H9 (cell line): Measurements from ENCODE around the gene IGF1. TPM values are rescaled to one million over a fixed set of nuclear protein-coding genes. Genes with fewer than 3 reads are reported as not detected.

Experiments used
- DNase-seq: peaks from one replicate; pipeline ENCODE4 v3.0.0-alpha.2; 2017
- H2AFZ ChIP-seq: one replicate; pipeline ENCODE4 v1.6.1; 2013; ENCODE audit warnings: mild to moderate bottlenecking, low read length, control low read depth, moderate library complexity
- H2AK5ac ChIP-seq: 2 replicates; pipeline ENCODE4 v1.6.1; 2013; ENCODE audit warnings: low read length, control low read depth, mixed read lengths; ENCODE audit not compliant: insufficient read length
- H2BK120ac ChIP-seq: one replicate; pipeline ENCODE4 v1.6.1; 2013; ENCODE audit warnings: low read depth, mild to moderate bottlenecking, low read length, control low read depth, inconsistent platforms; ENCODE audit not compliant: poor library complexity, severe bottlenecking
- H2BK12ac ChIP-seq: 2 replicates; pipeline ENCODE4 v1.6.1; 2013; ENCODE audit warnings: low read length, control low read depth, mixed read lengths, low read depth; ENCODE audit not compliant: insufficient read length
- H2BK15ac ChIP-seq: 2 replicates; pipeline ENCODE4 v1.6.1; 2013; ENCODE audit warnings: low read depth, low read length, control low read depth
- H2BK20ac ChIP-seq: one replicate; pipeline ENCODE4 v1.6.1; 2013; ENCODE audit warnings: low read depth, mild to moderate bottlenecking, low read length, control low read depth, inconsistent platforms; ENCODE audit not compliant: poor library complexity, severe bottlenecking
- H2BK5ac ChIP-seq: 2 replicates; pipeline ENCODE4 v1.6.1; 2013; ENCODE audit warnings: low read length, control low read depth, mixed read lengths; ENCODE audit not compliant: insufficient read length
- H3K14ac ChIP-seq: 2 replicates; pipeline ENCODE4 v1.6.1; 2013; ENCODE audit warnings: low read length, control low read depth; ENCODE audit not compliant: insufficient read depth
- H3K18ac ChIP-seq: 2 replicates; pipeline ENCODE4 v1.6.1; 2013; ENCODE audit warnings: low read depth, mild to moderate bottlenecking, mixed read lengths, low read length, control low read depth; ENCODE audit not compliant: insufficient read length
- H3K23ac ChIP-seq: 2 replicates; pipeline ENCODE4 v1.6.1; 2013; ENCODE audit warnings: low read length, control low read depth, mixed read lengths, low read depth; ENCODE audit not compliant: insufficient read length
- H3K23me2 ChIP-seq: 2 replicates; pipeline ENCODE4 v1.6.1; 2013; ENCODE audit warnings: low read depth, mild to moderate bottlenecking, mixed read lengths, low read length, control low read depth; ENCODE audit not compliant: insufficient read length, poor library complexity, severe bottlenecking
- H3K27ac ChIP-seq: 2 replicates; pipeline ENCODE4 v1.5.1; 2013; ENCODE audit warnings: low read length, control low read depth, mixed read lengths, low read depth; ENCODE audit not compliant: insufficient read length
- H3K27me3 ChIP-seq: 2 replicates; pipeline ENCODE4 v1.6.1; 2013; ENCODE audit warnings: low read length, control low read depth, inconsistent platforms; ENCODE audit not compliant: insufficient read depth
- H3K4ac ChIP-seq: 2 replicates; pipeline ENCODE4 v1.6.1; 2013; ENCODE audit warnings: low read depth, mild to moderate bottlenecking, control low read depth, inconsistent platforms, low read length, moderate library complexity
- H3K4me1 ChIP-seq: 2 replicates; pipeline ENCODE4 v1.6.1; 2013; ENCODE audit warnings: low read length, control low read depth, inconsistent platforms; ENCODE audit not compliant: insufficient read depth
- H3K4me2 ChIP-seq: 2 replicates; pipeline ENCODE4 v1.6.1; 2013; ENCODE audit warnings: low read length, control low read depth, mixed read lengths; ENCODE audit not compliant: insufficient read length, insufficient read depth
- H3K56ac ChIP-seq: 2 replicates; pipeline ENCODE4 v1.6.1; 2013; ENCODE audit warnings: low read depth, mild to moderate bottlenecking, mixed read lengths, low read length, control low read depth; ENCODE audit not compliant: insufficient read length
- H3K79me1 ChIP-seq: 2 replicates; pipeline ENCODE4 v1.6.1; 2013; ENCODE audit warnings: low read depth, mild to moderate bottlenecking, moderate library complexity, low read length, control low read depth, inconsistent platforms; ENCODE audit not compliant: insufficient read depth, poor library complexity, severe bottlenecking
- H3K79me2 ChIP-seq: 2 replicates; pipeline ENCODE4 v1.6.1; 2013; ENCODE audit warnings: low read length, control low read depth, inconsistent platforms; ENCODE audit not compliant: insufficient read depth
- H3K9ac ChIP-seq: 2 replicates; pipeline ENCODE4 v1.6.1; 2013; ENCODE audit warnings: low read length, control low read depth, mixed read lengths; ENCODE audit not compliant: insufficient read length; ENCODE audit errors: extremely low read depth
- H3K9me3 ChIP-seq: one replicate; pipeline ENCODE4 v1.6.1; 2013; ENCODE audit warnings: low read depth, low read length, inconsistent platforms; ENCODE audit not compliant: control insufficient read depth
- H3T11ph ChIP-seq: one replicate; pipeline ENCODE4 v1.6.1; 2013; ENCODE audit warnings: mild to moderate bottlenecking, low read length, control low read depth, inconsistent platforms
- H4K20me1 ChIP-seq: one replicate; pipeline ENCODE4 v1.6.1; 2013; ENCODE audit not compliant: control insufficient read depth, insufficient read length, insufficient read depth
- H4K5ac ChIP-seq: 2 replicates; pipeline ENCODE4 v1.6.1; 2013; ENCODE audit warnings: low read depth, mild to moderate bottlenecking, mixed read lengths, low read length, control low read depth; ENCODE audit not compliant: insufficient read length
- H4K8ac ChIP-seq: replicated peaks from 2 replicates; pipeline ENCODE4 v1.6.1; 2013; ENCODE audit warnings: low read length, control low read depth, mixed read lengths, low read depth; ENCODE audit not compliant: insufficient read length
- H4K91ac ChIP-seq: 2 replicates; pipeline ENCODE4 v1.6.1; 2013; ENCODE audit warnings: low read depth, mild to moderate bottlenecking, moderate library complexity, mixed read lengths, low read length, control low read depth; ENCODE audit not compliant: insufficient read length
- H3K27ac Mint-ChIP-seq, 3 experiments: 2 replicates in 2 of 3; 3 replicates in 1 of 3; pipeline ENCODE4 v1.8.0; 2020 to 2021; ENCODE audit warnings: mixed read lengths in 3 of 3, mild to moderate bottlenecking in 1 of 3, moderate library complexity in 1 of 3
- H3K27me3 Mint-ChIP-seq: 2 replicates; pipeline ENCODE4 v1.8.0; 2021; ENCODE audit warnings: low read depth, mild to moderate bottlenecking, moderate library complexity, mixed read lengths
- H3K36me3 Mint-ChIP-seq, 3 experiments: 2 replicates in 2 of 3; 3 replicates in 1 of 3; pipeline ENCODE4 v1.8.0; 2020 to 2021; ENCODE audit warnings: low read depth in 3 of 3, mixed read lengths in 3 of 3; ENCODE audit not compliant: insufficient read depth in 1 of 3
- H3K4me1 Mint-ChIP-seq, 2 experiments: 2 replicates each; pipeline ENCODE4 v1.8.0; 2020; ENCODE audit warnings: mixed read lengths in 2 of 2
- H3K4me3 Mint-ChIP-seq, 2 experiments: 2 replicates in 1 of 2; 3 replicates in 1 of 2; pipeline ENCODE4 v1.8.0; 2020 to 2021; ENCODE audit warnings: mild to moderate bottlenecking in 2 of 2, mixed read lengths in 2 of 2, moderate library complexity in 1 of 2
- H3K9me3 Mint-ChIP-seq, 2 experiments: 2 replicates in 1 of 2; 3 replicates in 1 of 2; pipeline ENCODE4 v1.8.0; 2020; ENCODE audit warnings: mild to moderate bottlenecking in 2 of 2, mixed read lengths in 2 of 2, moderate library complexity in 1 of 2
- WGBS: extraction: QIAGEN DNeasy Blood & Tissue Kit; methylation state at CpG from one replicate; pipeline ENCODE4 v1.1.7; 2013; ENCODE audit warnings: missing lambda C conversion rate, low lambda C conversion rate, mixed read lengths; ENCODE audit not compliant: insufficient read length; ENCODE audit errors: extremely low coverage; 5-methylcytosine and 5-hydroxymethylcytosine counted together
- total RNA-seq: library from RNA; stranded (reverse); gene quantifications from 2 replicates; pipeline ENCODE4 v1.2.1, GENCODE V29; 2021
- TF ChIP-seq, protein P1 (sequence below): fragments of 200-600 bp; sonication (generic); conservative IDR thresholded peaks from 3 replicates; pipeline ENCODE4 v1.8.0; 2021; ENCODE audit warnings: antibody characterized with exemption, mild to moderate bottlenecking

Gene IGF1
- total RNA-seq, 1 experiment from 2014 or later = not detected

DNA sequence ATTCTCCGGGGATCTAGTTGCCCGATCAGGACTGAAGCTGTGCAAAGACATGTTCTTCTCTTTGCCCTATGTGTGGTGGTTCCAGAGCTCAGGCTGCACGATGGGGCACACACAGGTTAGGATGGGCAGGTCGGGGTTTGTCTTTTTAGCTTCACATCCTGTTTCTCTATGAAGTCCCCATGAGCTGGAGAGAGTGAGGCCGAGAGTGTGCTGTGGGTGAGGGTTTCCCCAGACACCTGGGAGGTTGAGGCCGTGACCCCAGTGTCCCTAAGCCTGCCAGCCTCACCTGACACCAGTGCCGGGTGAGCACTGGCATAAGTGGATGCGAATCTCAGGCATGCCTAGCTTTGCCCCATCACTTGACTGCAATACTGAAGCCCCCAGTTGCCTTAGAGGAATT is 32.9 kb upstream of the IGF1 start:
- no peaks in the 10 kb centered on the region for H3K79me1 ChIP-seq
- no peaks in the 10 kb centered on the region; the same call in 1 of the 2 replicates for H3K4me1 ChIP-seq
- DNase-seq = no peak
- no peak overlapping the region for H3K4me2 ChIP-seq
- Mint-ChIP-seq H3K4me3 (no peak overlapping the region), H3K36me3 (no peaks in the 10 kb centered on the region), H3K27me3 (no peaks in the 10 kb centered on the region), H3K27ac (0 out of 7 replicates have a peak overlapping the region, but pooled peaks of 1 of the 3 experiments have one; percentile 27), H3K9me3 (no peaks in the 10 kb centered on the region), H3K4me1 (peaks cover 8 to 11% of the 10 kb centered on the region in 2 experiments)
- H3K27me3 ChIP-seq = no peaks in the 10 kb centered on the region
- no peak overlapping the region for H3K27ac ChIP-seq
- H4K20me1 ChIP-seq = no peaks in the 10 kb centered on the region
- no peak overlapping the region for H4K91ac ChIP-seq
- no peak overlapping the region for H4K8ac ChIP-seq
- H2BK5ac ChIP-seq = no peak overlapping the region
- H2AFZ ChIP-seq = no peak overlapping the region
- TF ChIP-seq, protein P1, sequence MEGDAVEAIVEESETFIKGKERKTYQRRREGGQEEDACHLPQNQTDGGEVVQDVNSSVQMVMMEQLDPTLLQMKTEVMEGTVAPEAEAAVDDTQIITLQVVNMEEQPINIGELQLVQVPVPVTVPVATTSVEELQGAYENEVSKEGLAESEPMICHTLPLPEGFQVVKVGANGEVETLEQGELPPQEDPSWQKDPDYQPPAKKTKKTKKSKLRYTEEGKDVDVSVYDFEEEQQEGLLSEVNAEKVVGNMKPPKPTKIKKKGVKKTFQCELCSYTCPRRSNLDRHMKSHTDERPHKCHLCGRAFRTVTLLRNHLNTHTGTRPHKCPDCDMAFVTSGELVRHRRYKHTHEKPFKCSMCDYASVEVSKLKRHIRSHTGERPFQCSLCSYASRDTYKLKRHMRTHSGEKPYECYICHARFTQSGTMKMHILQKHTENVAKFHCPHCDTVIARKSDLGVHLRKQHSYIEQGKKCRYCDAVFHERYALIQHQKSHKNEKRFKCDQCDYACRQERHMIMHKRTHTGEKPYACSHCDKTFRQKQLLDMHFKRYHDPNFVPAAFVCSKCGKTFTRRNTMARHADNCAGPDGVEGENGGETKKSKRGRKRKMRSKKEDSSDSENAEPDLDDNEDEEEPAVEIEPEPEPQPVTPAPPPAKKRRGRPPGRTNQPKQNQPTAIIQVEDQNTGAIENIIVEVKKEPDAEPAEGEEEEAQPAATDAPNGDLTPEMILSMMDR = no peak
- H3K14ac ChIP-seq = no peak overlapping the region
- no peak overlapping the region for H2BK20ac ChIP-seq
- H3K23me2 ChIP-seq = no peaks in the 10 kb centered on the region
- no CpG with 5 or more reads among the region's 8 CpGs for WGBS
- no peak overlapping the region for H3K9ac ChIP-seq
- no peak overlapping the region for H2AK5ac ChIP-seq
- H3T11ph ChIP-seq = no peak overlapping the region
- no peak overlapping the region for H3K4ac ChIP-seq
- H3K79me2 ChIP-seq = no peaks in the 10 kb centered on the region
- no peak overlapping the region for H2BK120ac ChIP-seq
- no peak overlapping the region for H3K23ac ChIP-seq
- no peak overlapping the region for H3K18ac ChIP-seq
- no peak overlapping the region for H4K5ac ChIP-seq
- no peak overlapping the region for H3K56ac ChIP-seq
- no peak overlapping the region for H2BK15ac ChIP-seq
- no peak overlapping the region for H2BK12ac ChIP-seq
- H3K9me3 ChIP-seq = no peaks in the 10 kb centered on the region
